HL-60 (cell line): ENCODE measurements around the gene ATP10D.

Source experiments
- DNase-seq, 2 experiments: peaks; one replicate each; pipeline ENCODE4 v3.0.0-alpha.2; 2010 to 2020; ENCODE audit warnings: low read depth in 1 of 2, low spot score in 1 of 2
- H3K27ac ChIP-seq: fragments of 250-450 bp; sonication (Bioruptor Pico); replicated peaks from 2 replicates; pipeline ENCODE4 v1.5.1; 2020; ENCODE audit warnings: mild to moderate bottlenecking, moderate library complexity
- H3K27me3 ChIP-seq: fragments of 250-450 bp; sonication (Bioruptor Pico); 2 replicates; pipeline ENCODE4 v1.5.1; 2021; ENCODE audit warnings: mild to moderate bottlenecking, moderate library complexity; ENCODE audit not compliant: insufficient read depth, poor library complexity, severe bottlenecking
- H3K4me3 ChIP-seq: replicated peaks from 2 replicates; pipeline ENCODE4 v1.5.1; 2011; ENCODE audit warnings: mild to moderate bottlenecking, control low read depth, low read length; ENCODE audit not compliant: insufficient read depth
- CTCF ChIP-seq: IDR thresholded peaks from one replicate; pipeline ENCODE4 v1.5.1; 2011; ENCODE audit warnings: low read length, control low read depth, inconsistent platforms; ENCODE audit not compliant: insufficient read depth
- GABPA ChIP-seq: IDR thresholded peaks from 2 replicates; pipeline ENCODE4 v1.6.1; 2012; ENCODE audit warnings: low read depth
- POLR2AphosphoS5 ChIP-seq: IDR thresholded peaks from 2 replicates; pipeline ENCODE4 v1.6.1; 2012; ENCODE audit warnings: low read depth
- REST ChIP-seq: IDR thresholded peaks from 2 replicates; pipeline ENCODE4 v1.6.1; 2012; ENCODE audit warnings: low read depth; ENCODE audit not compliant: insufficient replicate concordance
- SPI1 ChIP-seq: IDR thresholded peaks from 2 replicates; pipeline ENCODE4 v1.6.1; 2012; ENCODE audit warnings: low read depth, mild to moderate bottlenecking, borderline replicate concordance

ATP10D gene

GRCh38 chr4:47566566-47566965 lies 81.5 kb downstream of the ATP10D start:
- no peak for TF ChIP-seq CTCF
- no peak for TF ChIP-seq POLR2AphosphoS5
- TF ChIP-seq GABPA = no peak
- TF ChIP-seq REST = no peak
- TF ChIP-seq SPI1 = no peak
- Histone ChIP-seq H3K27me3 (no peaks in the 10 kb centered on the region), H3K27ac (no peak overlapping the region), H3K4me3 (no peak overlapping the region)
- DNase-seq = no peak

- DNase-seq = peak in 1 of 2 experiments; percentile 3
- H3K27me3 ChIP-seq = no peaks in the 10 kb centered on the region
- H3K4me3 ChIP-seq = no peak overlapping the region
- H3K27ac ChIP-seq = no peak overlapping the region
- no peak for TF ChIP-seq POLR2AphosphoS5
- no peak for TF ChIP-seq GABPA
- no peak for TF ChIP-seq SPI1
- no peak for TF ChIP-seq REST
- TF ChIP-seq CTCF = no peak
Observed at GRCh38 chr4:47566969-47567368, 81.9 kb downstream of the ATP10D start.

GRCh38 chr4:47567511-47567910 lies 82.4 kb downstream of the ATP10D start:
- no peak for DNase-seq
- H3K4me3 ChIP-seq = no peak overlapping the region
- H3K27ac ChIP-seq = no peak overlapping the region
- H3K27me3 ChIP-seq = no peaks in the 10 kb centered on the region
- TF ChIP-seq POLR2AphosphoS5 = no peak
- no peak for TF ChIP-seq GABPA
- no peak for TF ChIP-seq SPI1
- TF ChIP-seq REST = no peak
- no peak for TF ChIP-seq CTCF
